Osteoblast (primary cell): ENCODE measurements around the gene PNPLA7. TPM values are rescaled to one million over a fixed set of nuclear protein-coding genes. Genes with fewer than 3 reads are reported as not detected.
A peak's percentile ranks its signal among the peaks of the same experiment; 100 is the strongest.

Experiments
- DNase-seq: peaks from one replicate; pipeline ENCODE4 v3.0.0; 2011; ENCODE audit warnings: low spot score, mixed read lengths; ENCODE audit not compliant: insufficient read length; ENCODE audit errors: missing footprints
- H2AFZ ChIP-seq: 2 replicates; pipeline ENCODE4 v1.6.0; 2011; ENCODE audit warnings: mild to moderate bottlenecking, low read length
- H3K27ac ChIP-seq: 2 replicates; pipeline ENCODE4 v1.5.1; 2011; ENCODE audit warnings: mild to moderate bottlenecking, low read depth, low read length, moderate library complexity
- H3K27me3 ChIP-seq: 2 replicates; pipeline ENCODE4 v1.6.0; 2012; ENCODE audit warnings: mild to moderate bottlenecking, control low read depth, inconsistent platforms, low read length, moderate library complexity; ENCODE audit not compliant: insufficient read depth
- H3K36me3 ChIP-seq: 2 replicates; pipeline ENCODE4 v1.5.1; 2011; ENCODE audit warnings: mild to moderate bottlenecking, low read length, control low read depth, moderate library complexity; ENCODE audit not compliant: insufficient read depth
- H3K4me1 ChIP-seq: 2 replicates; pipeline ENCODE4 v1.5.1; 2011; ENCODE audit warnings: mild to moderate bottlenecking, low read length, control low read depth, moderate library complexity; ENCODE audit not compliant: insufficient read depth
- H3K4me2 ChIP-seq: 2 replicates; pipeline ENCODE4 v1.6.0; 2011; ENCODE audit warnings: mild to moderate bottlenecking, low read length; ENCODE audit not compliant: insufficient read depth
- H3K4me3 ChIP-seq: fragments of 200-600 bp; sonication (generic); 3 replicates; pipeline ENCODE4 v1.5.1; 2012; ENCODE audit warnings: mild to moderate bottlenecking, low read length, inconsistent platforms; ENCODE audit not compliant: insufficient read depth
- H3K79me2 ChIP-seq: 2 replicates; pipeline ENCODE4 v1.6.0; 2012; ENCODE audit warnings: mild to moderate bottlenecking, low read length, control low read depth, inconsistent platforms; ENCODE audit not compliant: insufficient read depth
- H3K9me3 ChIP-seq: 2 replicates; pipeline ENCODE4 v1.5.1; 2011; ENCODE audit warnings: low read depth, low read length, control low read depth
- H4K20me1 ChIP-seq: 2 replicates; pipeline ENCODE4 v1.6.0; 2012; ENCODE audit warnings: mild to moderate bottlenecking, low read length, control low read depth; ENCODE audit not compliant: insufficient read depth
- CTCF ChIP-seq: IDR thresholded peaks from 2 replicates; pipeline ENCODE4 v1.5.1; 2011; ENCODE audit warnings: mild to moderate bottlenecking, low read depth, low read length, moderate library complexity; ENCODE audit errors: extremely low read depth
- total RNA-seq: library from RNA; depleted of rRNA; stranded (reverse); fragments of >200 nt; gene quantifications from 2 replicates; pipeline ENCODE4 v1.2.3, GENCODE V29; 2012

PNPLA7 gene
- total RNA-seq, 1 donor = 1.8 TPM

- peaks cover 31% of the 10 kb centered on the region for H3K4me1 ChIP-seq
- TF ChIP-seq CTCF = no peak
- H3K4me2 ChIP-seq = no peak overlapping the region
- no peaks in the 10 kb centered on the region for H3K9me3 ChIP-seq
- H2AFZ ChIP-seq = no peak overlapping the region
- no peaks in the 10 kb centered on the region for H3K27me3 ChIP-seq
- no peak overlapping the region for H3K4me3 ChIP-seq
- peaks cover 39% of the 10 kb centered on the region for H4K20me1 ChIP-seq
- H3K27ac ChIP-seq = no peak overlapping the region
- peaks cover 23% of the 10 kb centered on the region for H3K36me3 ChIP-seq
- peak; percentile 58 for DNase-seq
- H3K79me2 ChIP-seq = peaks cover 11% of the 10 kb centered on the region
Observed at GRCh38 chr9:137455359-137455991, 94.7 kb downstream of the PNPLA7 start.

GRCh38 chr9:137454597-137455358, 95.4 kb downstream of the PNPLA7 start:
- H3K4me3 ChIP-seq = no peak overlapping the region
- H2AFZ ChIP-seq = no peak overlapping the region
- no peak overlapping the region for H3K4me2 ChIP-seq
- H3K4me1 ChIP-seq = peaks cover 30% of the 10 kb centered on the region
- no peaks in the 10 kb centered on the region for H3K27me3 ChIP-seq
- peaks cover 11% of the 10 kb centered on the region for H3K79me2 ChIP-seq
- no peaks in the 10 kb centered on the region for H3K9me3 ChIP-seq
- TF ChIP-seq CTCF = no peak
- DNase-seq = peak; percentile 82
- no peak overlapping the region for H3K27ac ChIP-seq
- peaks cover 23% of the 10 kb centered on the region for H3K36me3 ChIP-seq
- H4K20me1 ChIP-seq = peaks cover 39% of the 10 kb centered on the region

- Histone ChIP-seq H3K27ac (no peak overlapping the region), H3K4me3 (no peak overlapping the region), H3K36me3 (peaks cover 23% of the 10 kb centered on the region), H3K27me3 (no peaks in the 10 kb centered on the region), H4K20me1 (peaks cover 39% of the 10 kb centered on the region), H3K79me2 (peaks cover 11% of the 10 kb centered on the region), H3K4me2 (no peak overlapping the region), H3K4me1 (peaks cover 25% of the 10 kb centered on the region), H3K9me3 (no peaks in the 10 kb centered on the region), H2AFZ (no peak overlapping the region)
- TF ChIP-seq CTCF = no peak
- DNase-seq = peak; percentile 87
Observed at GRCh38 chr9:137454145-137454596, 96.0 kb downstream of the PNPLA7 start.

GRCh38 chr9:137453643-137454081, 96.5 kb downstream of the PNPLA7 start:
- DNase-seq = peak; percentile 97
- Histone ChIP-seq H4K20me1 (peaks cover 39% of the 10 kb centered on the region), H3K4me2 (no peak overlapping the region), H3K27me3 (no peaks in the 10 kb centered on the region), H3K9me3 (no peaks in the 10 kb centered on the region), H3K36me3 (peaks cover 23% of the 10 kb centered on the region), H3K79me2 (peaks cover 9% of the 10 kb centered on the region), H2AFZ (no peak overlapping the region), H3K4me1 (peaks cover 25% of the 10 kb centered on the region), H3K27ac (no peak overlapping the region), H3K4me3 (no peak overlapping the region)
- no peak for TF ChIP-seq CTCF
